EL (cell line): ENCODE results near the gene COL4A2.

Source experiments
- DNase-seq: peaks from one replicate; pipeline ENCODE4 v3.0.0-alpha.2; 2016

Gene COL4A2

DNA sequence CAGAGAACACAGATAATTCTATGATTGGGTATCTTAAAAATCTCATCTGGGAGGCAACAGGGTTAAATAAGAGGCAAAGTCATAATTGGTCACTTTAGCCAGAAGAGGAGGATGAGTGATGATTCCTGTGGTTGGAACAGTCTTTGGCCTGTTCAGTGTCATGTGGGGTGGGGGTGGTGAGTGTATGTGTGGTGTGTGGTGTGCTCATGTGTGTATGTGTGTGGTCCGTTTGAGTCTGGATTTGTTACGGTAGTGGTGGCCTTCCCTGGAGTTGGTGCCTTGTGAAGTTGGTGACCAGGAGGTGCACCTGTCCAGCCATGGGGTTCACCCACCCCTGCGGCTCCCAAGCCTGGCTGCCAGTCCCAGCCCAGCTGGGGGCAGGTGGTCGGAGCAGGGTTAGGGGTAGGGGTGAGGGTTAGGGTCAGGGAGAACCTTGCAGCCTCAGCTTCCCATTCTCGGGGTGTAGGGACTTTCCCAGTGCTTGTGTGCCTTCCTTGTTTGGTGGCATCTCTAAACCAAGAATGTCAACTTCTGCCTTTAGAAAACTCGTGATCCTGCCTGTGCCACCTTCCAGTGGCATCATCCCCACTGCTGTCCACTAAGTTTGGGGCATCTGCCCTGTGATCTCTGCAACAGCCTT is 156.9 kb downstream of the COL4A2 start:
- DNase-seq = no peak

DNA sequence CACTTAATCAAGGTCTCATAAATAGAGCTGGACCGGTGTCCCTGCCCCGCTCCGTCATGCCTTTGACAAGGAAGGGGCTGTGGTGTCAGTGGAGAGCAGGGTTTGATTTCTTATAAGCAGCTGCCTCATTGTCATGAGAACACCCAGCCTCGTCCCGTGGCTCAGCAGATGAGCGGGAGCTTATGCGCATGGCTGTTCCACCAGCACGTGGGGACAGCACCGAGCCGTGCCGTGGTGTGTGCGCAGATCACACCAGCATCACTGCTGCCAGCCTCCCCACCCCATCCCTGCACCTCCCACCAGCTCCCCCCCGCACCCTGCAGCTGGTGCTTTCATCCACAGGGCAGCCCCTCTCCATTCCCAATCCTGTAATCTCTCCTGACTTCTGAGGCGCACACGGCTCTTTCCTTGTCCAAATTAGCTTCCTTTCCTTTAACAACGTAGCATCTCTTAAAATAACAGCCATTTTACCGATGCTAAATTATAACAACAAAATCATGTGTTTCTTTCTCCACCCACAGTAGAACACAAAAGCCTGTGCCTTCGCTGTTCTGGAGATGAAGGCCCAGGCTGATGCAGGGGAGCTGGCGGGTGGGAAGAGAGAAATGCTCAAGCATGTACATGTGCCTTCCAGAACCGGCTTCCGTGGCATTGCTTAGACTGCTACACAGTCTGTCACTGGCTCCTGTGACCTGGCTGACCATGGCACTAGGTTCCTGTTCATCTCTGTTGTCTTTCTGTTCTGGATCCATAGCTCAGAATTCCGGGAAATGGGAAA is 157.7 kb downstream of the COL4A2 start:
- no peak for DNase-seq

DNA sequence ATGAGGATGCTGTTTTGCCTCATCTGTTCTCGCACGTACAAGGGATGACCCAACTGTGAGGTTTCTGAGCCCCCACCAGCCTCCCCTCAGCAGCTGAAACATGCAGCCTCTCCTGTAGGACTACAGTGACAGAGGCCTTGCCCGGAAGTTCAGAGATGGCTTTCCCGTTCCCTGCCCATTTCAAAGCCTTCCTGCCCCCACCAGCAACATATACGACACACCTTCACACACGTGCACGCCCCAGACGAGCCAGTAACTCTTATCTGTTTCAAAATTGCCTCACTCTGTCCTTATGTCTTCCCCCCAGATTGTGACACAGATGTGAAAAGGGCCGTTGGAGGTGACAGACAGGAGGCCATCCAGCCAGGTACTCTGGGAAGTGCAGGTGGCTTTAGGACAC is 158.6 kb downstream of the COL4A2 start:
- no peak for DNase-seq

DNA sequence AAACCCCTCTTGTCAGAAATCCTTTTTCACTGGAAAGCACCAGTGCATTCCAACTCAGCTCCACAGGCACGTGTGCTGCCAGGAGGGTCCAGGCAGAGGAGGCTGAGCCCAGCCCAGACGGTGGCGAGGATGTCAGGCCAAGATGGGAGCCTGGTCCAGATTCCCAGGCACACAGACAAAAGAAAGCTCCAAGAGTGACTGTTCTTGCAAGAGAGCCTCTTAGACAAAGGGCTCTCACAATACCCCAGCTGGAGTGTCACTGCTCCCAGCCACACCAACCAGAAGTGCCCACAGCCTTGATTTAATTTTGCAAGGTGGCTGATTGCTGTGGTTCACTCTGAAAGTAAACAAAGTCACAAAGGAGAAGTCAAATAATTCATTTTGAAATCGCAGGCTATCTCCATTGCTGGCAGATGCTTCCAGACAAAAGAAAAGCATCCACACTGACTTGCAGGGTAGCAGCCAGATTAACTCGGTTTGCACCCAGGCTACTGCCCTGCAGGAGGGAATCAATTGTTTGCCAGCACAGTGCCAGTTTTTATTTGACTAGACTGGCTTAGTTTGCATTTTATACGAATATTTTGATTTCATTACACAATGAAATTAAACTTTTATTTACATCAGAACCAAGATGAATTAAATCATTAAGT is 159.3 kb downstream of the COL4A2 start:
- no peak for DNase-seq

DNA sequence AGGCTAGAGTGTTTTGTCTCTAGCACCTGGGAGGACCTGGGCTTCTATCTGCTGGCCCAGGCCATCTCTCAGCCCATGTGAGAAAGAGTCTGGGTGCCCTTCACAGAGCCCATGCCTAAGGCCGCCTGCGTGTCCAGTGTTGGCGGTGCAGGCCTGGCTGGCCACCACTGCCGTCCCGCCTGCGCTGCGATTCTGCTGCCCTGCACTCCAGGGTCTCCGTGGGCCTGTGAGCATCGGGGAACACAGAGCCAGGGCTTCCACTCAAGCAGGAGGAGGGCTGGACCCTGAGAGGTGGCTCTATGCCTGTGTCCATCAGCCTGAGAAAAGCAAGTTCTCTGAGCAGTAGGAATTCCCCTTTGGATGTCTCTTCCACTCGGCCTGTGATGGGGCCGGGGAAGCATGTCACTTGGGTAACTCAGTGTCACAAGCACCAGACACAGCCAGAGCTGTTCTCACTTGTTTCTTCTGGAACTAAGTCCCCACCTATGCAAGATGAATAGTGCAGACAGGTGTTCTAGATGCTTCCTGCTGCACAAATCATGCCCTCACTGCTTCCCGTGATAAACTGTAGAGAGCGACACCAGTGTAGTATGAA is 160.5 kb downstream of the COL4A2 start:
- DNase-seq = no peak

- no peak for DNase-seq
Observed at GRCh38 chr13:110468986-110469495, 162.0 kb downstream of the COL4A2 start.

DNA sequence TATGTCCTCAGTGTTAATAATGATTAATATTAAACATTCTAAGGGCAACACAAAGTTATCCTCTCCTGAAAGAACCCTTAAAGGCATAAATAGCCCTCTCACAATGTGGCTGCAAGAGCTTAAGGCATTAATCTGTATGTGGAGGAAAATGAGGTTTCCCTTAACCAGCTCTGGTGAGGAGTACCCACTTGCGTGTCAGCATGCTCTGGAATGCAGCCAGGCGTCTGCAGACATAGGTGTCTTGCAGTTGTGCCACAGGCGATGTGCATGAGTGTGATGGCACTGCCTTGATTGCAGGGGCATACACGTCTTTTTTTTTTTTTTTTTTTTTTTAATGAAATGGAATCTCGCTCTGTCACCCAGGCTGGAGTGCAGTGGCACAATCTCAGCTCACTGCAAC is 162.5 kb downstream of the COL4A2 start:
- no peak for DNase-seq

GRCh38 chr13:110470272-110471009 is 163.4 kb downstream of the COL4A2 start:
- DNase-seq = no peak

GRCh38 chr13:110471156-110471832 is 164.2 kb downstream of the COL4A2 start:
- DNase-seq = no peak

- peak; percentile 27 for DNase-seq
Observed at GRCh38 chr13:110471833-110472162, 164.7 kb downstream of the COL4A2 start.

DNA sequence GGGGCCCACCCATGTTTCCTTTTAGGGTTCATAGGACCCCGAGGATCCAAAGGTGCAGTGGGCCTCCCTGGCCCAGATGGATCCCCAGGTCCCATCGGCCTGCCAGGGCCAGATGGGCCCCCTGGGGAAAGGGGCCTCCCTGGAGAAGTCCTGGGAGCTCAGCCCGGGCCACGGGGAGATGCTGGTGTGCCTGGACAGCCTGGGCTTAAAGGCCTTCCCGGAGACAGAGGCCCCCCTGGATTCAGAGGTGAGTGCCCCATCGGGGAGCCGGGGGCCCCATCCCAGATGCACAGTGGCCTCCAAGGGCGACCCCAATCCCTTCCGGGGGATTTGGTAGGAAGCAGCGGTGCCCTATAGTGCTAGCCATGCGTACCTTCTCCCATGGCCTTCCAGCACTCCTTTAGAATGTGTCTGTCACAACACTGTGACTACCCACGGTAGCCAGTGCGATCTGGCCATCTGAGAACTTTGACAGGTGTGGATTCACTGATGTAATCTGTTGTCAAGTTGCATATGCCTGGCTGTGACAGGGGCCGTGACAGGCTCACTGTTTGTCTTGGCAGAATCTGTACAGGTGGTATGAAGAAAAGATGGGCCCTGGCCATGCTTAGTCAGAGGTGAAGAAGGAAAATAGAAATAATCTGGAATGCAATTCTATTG is 165.9 kb downstream of the COL4A2 start:
- DNase-seq = no peak

- no peak for DNase-seq
Observed at GRCh38 chr13:110474713-110475112, 167.6 kb downstream of the COL4A2 start.

DNA sequence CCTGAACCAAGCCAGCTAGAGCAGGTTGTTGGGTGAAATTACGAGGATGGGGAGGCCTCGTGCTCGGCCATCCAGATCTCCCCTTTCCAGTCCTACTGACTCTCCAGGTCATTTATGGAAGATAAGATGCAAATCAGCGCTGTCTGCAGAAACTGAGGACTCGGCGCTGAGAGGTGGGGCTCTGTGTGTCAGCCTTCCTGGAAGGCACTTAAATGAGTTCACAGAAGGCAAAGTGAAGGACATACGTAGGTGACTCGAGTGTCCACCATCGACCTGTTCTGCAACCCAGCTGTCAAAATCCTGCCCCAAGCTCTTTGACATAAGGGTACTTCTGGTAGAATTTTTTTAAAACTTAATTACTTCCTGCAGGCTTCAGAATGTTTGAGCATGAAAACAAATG is 168.0 kb downstream of the COL4A2 start:
- DNase-seq = no peak

GRCh38 chr13:110475550-110476219 is 168.6 kb downstream of the COL4A2 start:
- DNase-seq = no peak

- no peak for DNase-seq
Observed at GRCh38 chr13:110476220-110476617, 169.1 kb downstream of the COL4A2 start.

GRCh38 chr13:110477706-110478245 is 170.7 kb downstream of the COL4A2 start:
- no peak for DNase-seq

DNA sequence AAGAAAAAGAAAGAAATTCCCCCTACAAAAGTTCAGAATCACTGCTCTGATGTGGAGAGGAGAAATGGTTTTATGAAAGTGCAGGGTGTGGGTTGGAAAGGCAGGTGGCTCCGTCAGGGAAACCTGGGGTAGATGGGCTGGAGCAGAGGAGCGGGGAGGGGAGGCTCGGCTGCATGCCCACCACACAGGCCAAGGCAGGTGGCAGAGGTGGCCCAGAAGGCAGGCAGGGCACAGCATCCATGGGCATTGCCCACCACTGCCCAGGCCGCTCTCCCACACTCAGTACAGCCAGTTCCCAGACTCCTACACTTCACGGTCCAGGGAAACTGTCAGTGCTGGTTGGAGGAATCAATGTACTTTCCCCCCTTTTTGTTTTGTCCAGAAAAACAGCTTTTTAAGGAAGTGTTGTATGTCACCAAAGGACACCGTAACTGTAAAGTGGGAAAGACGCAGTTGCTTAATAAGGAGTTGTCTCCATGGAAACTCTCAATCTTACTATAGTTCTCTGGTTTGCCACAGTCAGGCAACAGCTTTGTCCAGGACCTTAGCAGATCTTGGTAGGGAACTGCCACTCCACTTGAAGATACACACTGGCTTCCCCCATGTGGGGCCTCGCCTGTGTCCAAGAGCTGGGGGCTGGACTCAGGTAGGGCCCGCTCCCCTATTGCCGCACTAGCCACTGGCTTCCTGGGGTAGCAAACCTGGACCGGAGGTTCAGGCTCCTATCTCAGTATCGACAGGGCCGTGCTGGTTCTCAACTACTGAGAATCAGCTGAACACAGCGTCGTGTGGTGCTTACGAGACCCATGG is 171.5 kb downstream of the COL4A2 start:
- no peak for DNase-seq

- DNase-seq = no peak
Observed at GRCh38 chr13:110479215-110479545, 172.1 kb downstream of the COL4A2 start.

DNA sequence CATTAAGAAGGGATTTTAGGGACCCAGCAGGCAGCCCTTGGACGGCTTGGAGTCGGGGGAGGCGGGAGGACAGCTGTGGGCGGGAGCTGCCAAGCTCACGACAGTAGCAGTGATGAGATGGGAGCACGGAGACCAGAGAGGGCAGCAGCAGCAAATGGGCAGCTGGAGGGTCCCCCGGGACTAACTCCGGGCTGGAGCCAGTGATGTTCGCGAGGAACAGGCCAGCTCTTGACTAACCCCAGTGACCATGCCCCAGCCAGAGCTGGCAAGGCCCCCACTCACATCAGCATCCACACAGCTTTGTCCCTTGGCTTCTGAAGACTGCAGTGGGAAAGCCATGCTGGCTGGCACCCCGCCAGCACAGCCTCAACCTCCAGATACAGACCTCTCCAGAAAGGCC is 172.6 kb downstream of the COL4A2 start:
- no peak for DNase-seq

GRCh38 chr13:110480161-110480560 is 173.1 kb downstream of the COL4A2 start:
- no peak for DNase-seq
